ENCODE data around the gene NUCB1. TPM values are rescaled to one million over a fixed set of nuclear protein-coding genes. Genes with fewer than 3 reads are reported as not detected.

The NUCB1 gene
- polyA plus RNA-seq, 3 donors: 80.9 to 178 (median 108) TPM

DNA sequence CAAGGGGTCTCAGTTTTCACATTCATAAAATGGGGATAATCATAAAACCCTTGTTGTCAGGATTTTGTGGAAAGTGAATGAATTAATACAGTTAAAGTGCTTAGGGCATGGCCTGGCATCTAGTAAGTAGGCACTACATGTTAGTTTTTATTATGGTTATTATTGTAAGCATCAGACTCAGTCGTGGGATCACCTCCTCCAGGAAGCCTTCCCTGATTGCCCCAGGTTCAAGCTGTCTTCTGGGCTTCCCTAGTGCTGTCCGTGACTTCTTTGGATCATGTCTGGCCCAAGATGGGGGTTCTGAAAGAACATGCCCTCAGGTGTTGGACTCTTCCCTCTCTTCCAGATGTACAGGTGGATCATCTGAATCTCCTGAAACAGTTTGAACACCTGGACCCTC, 10.7 kb downstream of the NUCB1 start:
- peaks cover 66 to 93% of the 10 kb centered on the region in 2 donors for H3K36me3 Mint-ChIP-seq
- peaks cover 0 to 2% (median 0%) of the 10 kb centered on the region in 3 donors for H3K27me3 Mint-ChIP-seq (ENCODE audit: low read depth in 3 of 3)
- H3K4me1 ChIP-seq (ENCODE audit: control insufficient read depth in 1 of 2, insufficient read depth in 2 of 2, low read length in 2 of 2): peaks cover 9 to 11% of the 10 kb centered on the region in 2 donors
- no peak overlapping the region for H3K4me3 ChIP-seq (replicated peaks in 1 of 3; ENCODE audit: low read depth in 2 of 3, low read length in 3 of 3)
- no peaks in the 10 kb centered on the region for H3K9me3 ChIP-seq (replicated peaks in 1 of 2; ENCODE audit: control insufficient read depth in 1 of 2, insufficient read depth in 1 of 2, low read length in 2 of 2)
- intact Hi-C loops (cut with micrococcal nuclease): no loop called here
- H2AFZ ChIP-seq (ENCODE audit: insufficient read depth, low read depth, low read length, poor library complexity, severe bottlenecking): no peak overlapping the region
- H3K4me3 Mint-ChIP-seq: no peak overlapping the region
- no peaks in the 10 kb centered on the region for H3K27me3 ChIP-seq (ENCODE audit: control insufficient read depth in 2 of 2, insufficient read depth in 2 of 2, low read length in 2 of 2)
- peaks cover 0 to 5% (median 2%) of the 10 kb centered on the region in 7 donors for H3K9me3 Mint-ChIP-seq
- H3K27ac Mint-ChIP-seq: no peak overlapping the region
- no peaks in the 10 kb centered on the region for H3K79me2 ChIP-seq (ENCODE audit: insufficient read depth, low read length)
- no peak for DNase-seq
- TF ChIP-seq, protein P1, sequence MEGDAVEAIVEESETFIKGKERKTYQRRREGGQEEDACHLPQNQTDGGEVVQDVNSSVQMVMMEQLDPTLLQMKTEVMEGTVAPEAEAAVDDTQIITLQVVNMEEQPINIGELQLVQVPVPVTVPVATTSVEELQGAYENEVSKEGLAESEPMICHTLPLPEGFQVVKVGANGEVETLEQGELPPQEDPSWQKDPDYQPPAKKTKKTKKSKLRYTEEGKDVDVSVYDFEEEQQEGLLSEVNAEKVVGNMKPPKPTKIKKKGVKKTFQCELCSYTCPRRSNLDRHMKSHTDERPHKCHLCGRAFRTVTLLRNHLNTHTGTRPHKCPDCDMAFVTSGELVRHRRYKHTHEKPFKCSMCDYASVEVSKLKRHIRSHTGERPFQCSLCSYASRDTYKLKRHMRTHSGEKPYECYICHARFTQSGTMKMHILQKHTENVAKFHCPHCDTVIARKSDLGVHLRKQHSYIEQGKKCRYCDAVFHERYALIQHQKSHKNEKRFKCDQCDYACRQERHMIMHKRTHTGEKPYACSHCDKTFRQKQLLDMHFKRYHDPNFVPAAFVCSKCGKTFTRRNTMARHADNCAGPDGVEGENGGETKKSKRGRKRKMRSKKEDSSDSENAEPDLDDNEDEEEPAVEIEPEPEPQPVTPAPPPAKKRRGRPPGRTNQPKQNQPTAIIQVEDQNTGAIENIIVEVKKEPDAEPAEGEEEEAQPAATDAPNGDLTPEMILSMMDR (IDR thresholded peaks at IDR 0.05): no peak
- H3K27ac ChIP-seq (ENCODE audit: low read depth in 1 of 2, low read length in 2 of 2): no peak overlapping the region
- 93% methylated on average over 2 of the region's 2 CpGs for WGBS (ENCODE audit: insufficient coverage)
- peaks cover 8% of the 10 kb centered on the region for H3K4me1 Mint-ChIP-seq
- no peak overlapping the region for H3K9ac ChIP-seq (ENCODE audit: insufficient read depth, low read length, poor library complexity, severe bottlenecking)
- no peaks in the 10 kb centered on the region for H4K20me1 ChIP-seq (ENCODE audit: insufficient read depth, low read length)
- H3K36me3 ChIP-seq (replicated peaks in 1 of 2; ENCODE audit: control insufficient read depth in 1 of 2, insufficient read depth in 2 of 2, low read length in 2 of 2): peaks cover 64 to 86% of the 10 kb centered on the region in 2 donors
- no peak overlapping the region for H3K4me2 ChIP-seq (replicated peaks; ENCODE audit: extremely low read depth, low read length, poor library complexity, severe bottlenecking)

DNA sequence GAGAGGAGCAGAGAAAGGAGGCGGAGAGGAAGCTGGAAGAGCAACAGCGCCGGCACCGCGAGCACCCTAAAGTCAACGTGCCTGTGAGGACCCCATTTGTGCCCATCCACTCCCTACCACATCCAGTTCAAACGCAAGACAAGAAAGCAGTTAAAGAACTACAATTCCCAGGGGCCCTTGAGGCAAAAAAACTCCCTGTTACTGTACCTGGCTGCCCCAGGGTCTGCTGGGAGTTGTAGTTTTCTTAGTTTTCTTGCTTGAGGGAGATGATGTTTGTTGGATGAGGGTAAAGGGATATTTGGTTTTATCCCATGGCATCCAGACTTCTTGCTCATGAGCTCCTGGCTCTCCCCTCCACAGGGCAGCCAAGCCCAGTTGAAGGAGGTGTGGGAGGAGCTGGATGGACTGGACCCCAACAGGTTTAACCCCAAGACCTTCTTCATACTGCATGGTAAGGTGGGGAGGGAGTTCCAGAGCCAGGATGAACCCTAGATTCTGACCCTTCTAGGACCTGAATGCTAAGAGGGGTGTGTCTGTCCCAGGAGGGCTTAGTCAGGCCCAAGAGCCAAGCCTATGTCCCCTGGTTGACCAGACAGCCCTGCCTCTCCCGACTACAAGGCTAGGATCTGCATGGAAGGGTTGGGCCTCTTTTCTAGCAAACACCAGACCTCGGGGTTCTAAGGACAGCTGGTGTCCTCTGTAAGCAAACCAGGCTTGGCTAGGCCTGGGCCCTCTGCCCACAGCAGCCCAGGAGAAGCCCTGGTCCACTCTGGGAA, 13.2 kb downstream of the NUCB1 start:
- TF ChIP-seq, protein P1 (IDR thresholded peaks at IDR 0.05): no peak
- H3K9ac ChIP-seq (ENCODE audit: insufficient read depth, low read length, poor library complexity, severe bottlenecking): no peak overlapping the region
- no peak overlapping the region for H3K4me3 Mint-ChIP-seq
- peaks cover 0 to 5% (median 0%) of the 10 kb centered on the region in 7 donors for H3K9me3 Mint-ChIP-seq
- peak overlapping the region in 1 of 7 donors; percentile 36 for H3K27ac Mint-ChIP-seq
- H3K36me3 ChIP-seq (replicated peaks in 1 of 2; ENCODE audit: control insufficient read depth in 1 of 2, insufficient read depth in 2 of 2, low read length in 2 of 2): peaks cover 69 to 92% of the 10 kb centered on the region in 2 donors
- peaks cover 0 to 2% (median 0%) of the 10 kb centered on the region in 3 donors for H3K27me3 Mint-ChIP-seq (ENCODE audit: low read depth in 3 of 3)
- no peak overlapping the region for H2AFZ ChIP-seq (ENCODE audit: insufficient read depth, low read depth, low read length, poor library complexity, severe bottlenecking)
- H3K27ac ChIP-seq (ENCODE audit: low read depth in 1 of 2, low read length in 2 of 2): no peak overlapping the region
- no peaks in the 10 kb centered on the region for H3K27me3 ChIP-seq (ENCODE audit: control insufficient read depth in 2 of 2, insufficient read depth in 2 of 2, low read length in 2 of 2)
- H3K4me1 Mint-ChIP-seq: no peaks in the 10 kb centered on the region
- H3K4me1 ChIP-seq (ENCODE audit: control insufficient read depth in 1 of 2, insufficient read depth in 2 of 2, low read length in 2 of 2): no peaks in the 10 kb centered on the region
- H3K4me3 ChIP-seq (replicated peaks in 1 of 3; ENCODE audit: low read depth in 2 of 3, low read length in 3 of 3): no peak overlapping the region
- H3K36me3 Mint-ChIP-seq: peaks cover 64 to 95% of the 10 kb centered on the region in 2 donors
- no peaks in the 10 kb centered on the region for H4K20me1 ChIP-seq (ENCODE audit: insufficient read depth, low read length)
- no peaks in the 10 kb centered on the region for H3K79me2 ChIP-seq (ENCODE audit: insufficient read depth, low read length)
- 100% methylated on average over 2 of the region's 9 CpGs for WGBS (ENCODE audit: insufficient coverage)
- H3K9me3 ChIP-seq (replicated peaks in 1 of 2; ENCODE audit: control insufficient read depth in 1 of 2, insufficient read depth in 1 of 2, low read length in 2 of 2): no peaks in the 10 kb centered on the region
- peak in 1 of 3 donors; percentile 25 for DNase-seq
- no peak overlapping the region for H3K4me2 ChIP-seq (replicated peaks; ENCODE audit: extremely low read depth, low read length, poor library complexity, severe bottlenecking)
- intact Hi-C loops (cut with micrococcal nuclease): no loop called here
